NCI-H748 treated with DMSO at 0.1 percent for 48 hours (cell line): ENCODE measurements around the gene FOXP1.

ENCODE experiments used
- DNase-seq: peaks from one replicate; lab custom pipeline; 2025; lab: John Stamatoyannopoulos, UW

FOXP1 gene

DNA sequence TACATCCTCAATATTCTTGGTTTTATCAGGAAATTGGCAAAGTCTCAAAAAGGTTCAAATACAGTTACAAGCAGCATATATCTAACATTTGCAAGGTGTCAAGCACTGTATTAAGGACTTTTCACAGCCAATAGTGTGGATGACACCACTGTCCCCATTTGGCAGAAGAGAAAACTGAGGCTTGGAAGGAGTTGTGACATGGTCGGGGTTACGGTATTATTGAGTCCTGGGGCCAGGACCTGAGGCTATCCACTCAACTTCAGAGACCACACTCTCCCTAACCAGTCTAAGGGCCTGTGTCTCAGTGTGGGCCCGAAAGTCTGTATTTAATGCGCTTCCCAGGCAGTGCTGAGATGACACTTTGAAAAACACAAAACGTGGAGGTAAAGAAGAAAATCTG is 99.1 kb downstream of the FOXP1 start:
- DNase-seq, result no peak

DNA sequence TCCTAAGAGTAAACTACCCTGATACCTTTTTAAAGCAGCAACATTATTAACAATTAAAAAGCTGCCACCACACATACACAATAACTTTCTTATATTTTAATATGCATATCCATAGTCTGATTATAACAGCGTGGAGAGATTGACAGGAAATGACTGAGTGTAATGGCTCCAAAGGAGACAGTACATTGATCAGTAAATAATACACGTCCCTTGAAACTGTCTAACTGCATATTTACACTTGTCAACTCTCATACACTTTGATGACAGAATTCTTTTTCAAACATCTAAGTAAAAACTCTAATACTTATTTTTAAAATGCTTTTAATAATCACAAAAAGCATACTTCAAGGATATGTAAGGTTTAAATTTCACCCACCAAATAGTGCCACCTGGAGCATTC is 99.5 kb downstream of the FOXP1 start:
- DNase-seq, result no peak

DNA sequence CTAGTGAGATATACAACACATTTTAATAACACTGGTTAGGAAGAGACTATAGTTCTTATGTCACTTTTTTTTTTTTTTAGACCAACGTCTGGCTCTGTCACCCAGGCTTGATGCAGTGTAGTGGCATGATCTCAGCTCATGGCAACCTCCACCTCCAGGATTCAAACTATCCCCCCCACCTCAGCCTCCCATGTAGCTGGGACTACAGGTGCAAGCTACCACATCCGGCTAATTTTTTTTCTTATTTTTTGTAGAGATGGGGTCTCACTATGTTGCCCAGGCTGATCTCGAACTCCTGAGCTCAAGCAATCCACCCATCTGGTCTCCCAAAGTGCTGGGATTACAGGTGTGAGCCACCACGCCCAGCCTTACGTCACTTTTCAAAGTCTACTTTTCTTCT is 100.8 kb downstream of the FOXP1 start:
- no peak for DNase-seq

DNA sequence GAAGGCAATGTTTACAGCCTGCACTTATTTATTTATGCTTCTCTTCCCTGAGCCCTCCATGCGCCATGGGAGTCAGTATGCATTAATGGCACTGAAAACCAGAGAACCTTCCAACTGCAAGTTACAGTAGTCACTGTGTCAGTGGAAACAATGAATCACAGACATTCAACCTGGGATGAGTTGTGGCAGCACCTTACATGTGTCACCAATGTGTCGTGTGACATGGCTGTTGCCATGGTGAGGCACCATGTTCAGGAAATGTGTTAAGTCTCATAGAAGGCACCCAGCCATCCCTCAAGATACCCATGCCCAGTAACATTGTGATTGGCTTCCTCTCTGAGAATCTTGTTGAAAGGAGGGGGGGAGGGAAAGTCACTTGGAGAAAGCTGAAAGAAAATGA is 105.0 kb downstream of the FOXP1 start:
- DNase-seq, result no peak

DNA sequence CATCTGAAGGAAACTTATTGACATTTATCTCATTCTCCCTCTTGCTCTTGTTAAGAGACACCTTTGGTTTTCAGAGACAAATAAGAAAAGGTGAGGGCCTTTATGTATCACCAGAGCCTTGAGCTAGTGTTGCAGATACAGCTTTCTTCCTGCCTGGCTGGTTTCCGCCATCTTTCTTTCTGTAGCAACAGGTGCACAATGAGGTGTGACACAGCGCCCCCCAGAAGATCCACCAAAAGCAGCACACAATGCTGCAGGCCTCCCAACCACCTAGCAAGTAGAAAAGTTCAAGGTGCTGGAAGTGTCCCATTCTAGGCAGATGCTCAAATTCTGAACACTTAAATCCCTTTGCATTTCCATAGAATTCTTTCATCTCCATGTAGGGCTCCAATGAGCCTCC is 106.6 kb downstream of the FOXP1 start:
- no peak for DNase-seq

DNA sequence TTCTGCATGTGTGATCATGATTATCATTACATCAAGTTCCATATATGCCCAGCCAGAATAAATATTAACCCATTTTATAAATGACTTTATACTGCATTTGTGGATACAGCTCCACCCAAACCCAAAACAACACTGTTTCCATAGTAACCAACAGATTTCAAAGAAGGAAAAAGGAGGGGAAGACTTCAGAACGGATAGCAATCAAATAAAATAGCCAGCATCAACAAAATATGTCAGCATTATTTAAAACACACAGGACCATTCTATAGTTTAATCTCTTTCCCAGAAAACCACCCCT is 114.4 kb downstream of the FOXP1 start:
- no peak for DNase-seq

DNA sequence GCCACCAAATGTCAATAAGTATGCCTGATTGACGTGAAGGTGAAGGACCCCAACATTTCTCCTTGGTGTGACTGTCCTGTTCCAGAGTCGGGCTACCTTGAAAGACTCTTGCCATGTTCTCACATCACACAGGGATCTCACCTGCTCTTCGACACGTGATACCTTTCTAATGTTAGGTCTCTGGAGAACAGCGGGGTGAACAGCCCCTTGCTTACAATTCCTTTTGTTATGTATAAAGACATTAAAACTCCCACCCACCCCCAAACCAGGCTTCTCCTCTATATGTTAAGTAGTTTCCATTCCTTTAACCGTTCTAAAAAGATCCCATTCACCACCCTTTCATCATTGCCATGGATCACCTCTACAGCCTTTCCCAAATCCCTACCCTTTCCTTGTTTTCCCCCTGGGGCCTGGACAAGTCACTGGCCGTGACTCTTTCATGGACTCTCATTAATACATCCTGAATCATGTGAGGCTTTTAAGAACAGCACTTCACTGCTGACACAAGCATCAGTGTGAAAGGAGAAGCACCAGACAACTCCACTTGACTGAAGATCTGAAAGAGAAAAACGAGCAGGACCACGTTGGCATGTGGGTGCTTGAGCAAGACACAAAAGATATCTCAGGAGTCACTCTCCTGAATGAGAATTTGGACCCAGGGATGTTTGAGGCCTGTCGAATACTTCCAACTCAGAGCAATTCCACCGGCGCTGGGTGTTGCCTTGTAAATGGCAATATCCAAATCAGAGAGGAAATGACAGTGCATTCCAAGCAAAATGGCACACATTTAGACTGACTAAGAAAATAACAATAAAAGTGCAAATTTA is 115.0 kb downstream of the FOXP1 start:
- no peak for DNase-seq

GRCh38 chr3:71466483-71466882 is 117.0 kb downstream of the FOXP1 start:
- no peak for DNase-seq

DNA sequence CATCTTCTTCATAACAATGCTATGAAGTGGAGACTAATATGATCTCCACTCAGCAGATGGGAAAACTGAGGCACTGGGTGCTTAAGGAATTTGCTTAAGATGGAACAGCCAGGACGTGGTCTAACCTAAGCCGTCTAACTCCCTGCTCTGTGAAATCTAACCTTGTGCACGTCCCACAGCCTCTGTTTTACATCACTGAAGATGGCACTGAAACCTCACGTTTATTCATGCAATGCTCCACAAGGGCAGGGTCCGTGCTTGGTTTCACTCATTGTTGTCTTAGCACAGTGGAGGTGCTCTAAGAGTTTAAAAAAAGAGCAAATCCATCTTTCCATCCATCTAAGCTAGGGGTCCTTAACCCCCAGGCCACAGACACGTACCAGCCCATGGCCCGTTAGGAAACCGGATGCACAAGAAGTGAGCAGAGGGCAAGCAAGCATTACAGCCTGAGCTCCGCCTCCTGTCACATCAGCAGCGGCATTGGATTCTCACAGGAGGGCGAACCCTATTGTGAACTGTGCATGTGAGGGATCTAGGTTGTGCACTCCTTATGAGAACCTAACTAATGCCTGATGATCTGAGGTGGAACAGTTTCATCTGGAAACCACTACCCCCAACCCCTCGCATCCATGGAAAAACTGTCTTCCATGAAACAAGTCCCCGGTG is 118.0 kb downstream of the FOXP1 start:
- DNase-seq, result no peak

DNA sequence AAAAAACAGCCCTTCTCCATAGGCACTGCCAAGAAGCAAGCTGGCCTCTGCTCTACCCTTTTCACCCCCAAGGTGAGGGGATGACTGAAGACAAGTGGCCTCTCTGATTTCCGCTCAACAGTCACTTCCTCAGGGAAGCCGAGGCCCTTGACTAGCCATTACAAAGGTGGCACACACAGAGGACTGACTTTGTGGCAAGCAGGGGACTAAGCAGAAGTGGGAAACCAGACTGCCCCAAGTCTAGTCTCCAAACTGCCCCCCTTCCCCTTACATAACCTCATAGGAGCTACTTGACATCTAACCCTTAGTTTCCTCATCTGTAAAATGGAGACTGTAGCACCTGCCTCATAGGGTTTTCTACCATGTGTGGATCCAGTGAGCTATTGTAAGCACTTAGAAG is 118.9 kb downstream of the FOXP1 start:
- DNase-seq, result no peak

DNA sequence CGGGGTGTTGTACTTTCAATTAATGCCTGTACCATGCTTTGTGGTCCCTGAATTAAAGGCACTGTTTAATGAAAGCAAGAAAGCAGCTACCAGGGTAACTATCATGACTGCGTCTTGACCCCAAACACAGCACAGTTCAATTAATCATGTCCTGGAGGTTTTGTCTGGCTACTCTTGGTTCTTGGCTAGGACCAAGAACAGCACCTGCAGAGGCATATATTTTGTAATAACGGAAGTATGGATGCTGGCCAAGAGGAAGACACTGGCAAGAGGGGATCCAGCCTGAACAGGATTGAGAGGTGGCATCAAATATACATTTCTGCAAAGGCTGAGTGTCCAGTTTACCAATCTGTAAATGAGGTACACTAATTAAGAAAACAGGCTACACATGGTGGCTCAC is 119.9 kb downstream of the FOXP1 start:
- no peak for DNase-seq

- DNase-seq, result no peak
Observed at GRCh38 chr3:71462586-71462985, 120.9 kb downstream of the FOXP1 start.

DNA sequence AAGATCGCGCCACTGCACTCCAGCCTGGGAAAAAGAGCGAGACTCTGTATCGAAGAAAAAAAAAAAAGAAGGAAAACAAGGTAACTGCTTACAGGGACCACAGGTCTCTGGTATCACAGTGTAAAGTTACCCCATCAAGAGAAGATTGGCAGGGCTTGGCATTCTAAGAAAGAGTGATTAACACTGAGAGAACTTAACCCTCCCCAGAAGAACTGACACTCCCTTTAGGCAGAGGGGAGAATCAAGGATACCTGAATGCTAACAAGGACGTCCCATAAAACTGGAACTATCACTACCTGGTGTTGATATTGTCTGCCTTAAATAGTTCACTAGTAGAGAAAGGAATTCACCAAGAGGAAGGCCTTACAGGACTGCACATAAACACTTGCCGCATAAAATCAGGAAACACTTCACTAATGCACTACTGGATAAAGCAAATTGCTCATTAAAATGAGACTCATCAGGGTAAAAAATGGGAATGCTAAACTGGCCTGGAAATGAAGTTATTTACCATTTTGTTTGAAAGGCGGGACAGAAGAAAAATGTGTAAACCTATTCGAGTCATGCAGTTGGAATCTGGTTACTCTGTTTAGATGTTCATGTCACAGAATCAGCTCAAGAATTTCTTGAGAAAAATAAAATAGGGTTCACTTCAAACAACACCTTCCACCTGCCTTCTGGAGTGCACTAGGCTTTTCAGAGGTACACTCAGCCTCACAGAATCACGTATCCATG is 121.6 kb downstream of the FOXP1 start:
- DNase-seq, result no peak

DNA sequence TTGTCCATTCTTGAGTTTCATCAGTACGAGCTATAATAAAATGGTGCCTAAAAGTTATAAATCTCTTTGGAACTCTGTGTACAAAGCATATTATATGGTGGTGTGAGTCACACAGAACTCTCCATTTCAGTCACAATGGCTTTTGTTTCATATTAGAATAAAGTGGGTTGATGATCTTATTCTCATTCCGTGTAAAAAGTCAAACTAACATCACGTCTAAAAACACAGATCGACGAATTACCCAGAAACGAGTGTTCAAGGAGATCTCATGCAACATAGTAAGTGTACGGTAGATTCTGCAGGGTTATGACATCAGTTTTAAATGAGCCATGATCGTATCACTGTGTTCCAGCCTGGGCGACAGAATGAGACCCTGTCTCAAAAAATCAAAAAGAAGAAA is 122.4 kb downstream of the FOXP1 start:
- DNase-seq, result no peak

- no peak for DNase-seq
Observed at GRCh38 chr3:71458895-71459294, 124.6 kb downstream of the FOXP1 start.

GRCh38 chr3:71456826-71457225 is 126.7 kb downstream of the FOXP1 start:
- no peak for DNase-seq

GRCh38 chr3:71456156-71456555 is 127.4 kb downstream of the FOXP1 start:
- DNase-seq, result no peak

DNA sequence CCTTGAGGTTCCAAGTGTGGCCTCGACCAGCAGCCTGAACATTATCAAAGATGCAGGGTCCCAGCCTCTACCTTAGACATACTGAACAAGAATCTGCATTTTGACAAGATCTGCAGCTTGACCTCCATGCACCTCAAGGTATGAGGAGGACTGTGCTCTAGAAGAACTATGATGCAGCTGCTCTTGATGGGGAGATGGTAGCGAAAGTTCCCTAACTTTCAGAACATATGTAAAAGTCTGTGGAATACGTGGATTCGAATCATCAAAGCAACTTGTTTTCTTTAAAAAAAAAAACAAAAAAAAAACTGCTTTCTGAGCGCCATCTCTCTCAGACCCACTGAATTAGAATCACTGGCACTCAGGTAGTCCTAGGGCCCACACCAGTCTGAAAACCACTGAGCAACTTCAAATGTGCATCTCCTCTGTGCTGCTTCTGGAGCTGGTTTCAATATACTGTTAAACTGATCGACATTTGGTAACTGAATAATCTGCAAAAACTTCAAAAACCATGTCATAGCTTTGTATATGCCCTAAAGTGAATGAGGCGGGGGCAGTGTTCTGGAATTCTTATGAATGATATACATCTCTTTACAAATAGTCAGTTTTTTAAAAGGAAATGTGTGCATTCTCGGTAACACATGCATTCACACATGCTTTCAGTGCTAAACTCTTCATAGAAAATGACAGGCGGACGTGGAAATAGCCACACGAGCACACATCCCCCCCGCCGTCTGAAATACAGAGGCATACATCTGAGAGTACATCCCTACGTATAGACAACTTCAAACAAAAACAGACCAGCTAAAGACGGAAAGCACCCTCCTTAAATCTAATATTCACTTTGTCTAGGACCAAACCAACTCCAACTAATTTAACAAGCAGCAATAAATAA is 128.8 kb downstream of the FOXP1 start:
- DNase-seq, result no peak

GRCh38 chr3:71453822-71454511 is 129.6 kb downstream of the FOXP1 start:
- DNase-seq, result no peak

GRCh38 chr3:71453319-71453718 is 130.2 kb downstream of the FOXP1 start:
- DNase-seq, result no peak

DNA sequence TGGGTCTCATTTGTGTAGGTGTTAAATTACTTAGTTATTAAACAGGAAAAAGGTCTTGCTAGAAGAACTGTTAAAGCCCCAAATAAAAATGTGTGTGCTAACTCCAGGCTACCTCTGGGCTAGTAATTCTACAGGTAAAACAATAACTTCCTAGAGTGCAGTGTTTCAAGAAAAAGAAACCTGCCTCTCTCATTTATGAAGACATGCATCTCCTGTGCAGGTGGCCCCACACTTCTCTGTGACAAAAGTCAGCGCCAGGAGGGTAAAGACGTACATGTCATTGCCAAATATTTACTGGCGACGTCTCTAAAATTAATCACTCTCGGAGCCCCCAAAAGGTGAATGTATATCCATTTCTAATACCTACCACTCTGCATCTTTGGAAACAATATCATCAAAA is 131.7 kb downstream of the FOXP1 start:
- DNase-seq, result no peak

DNA sequence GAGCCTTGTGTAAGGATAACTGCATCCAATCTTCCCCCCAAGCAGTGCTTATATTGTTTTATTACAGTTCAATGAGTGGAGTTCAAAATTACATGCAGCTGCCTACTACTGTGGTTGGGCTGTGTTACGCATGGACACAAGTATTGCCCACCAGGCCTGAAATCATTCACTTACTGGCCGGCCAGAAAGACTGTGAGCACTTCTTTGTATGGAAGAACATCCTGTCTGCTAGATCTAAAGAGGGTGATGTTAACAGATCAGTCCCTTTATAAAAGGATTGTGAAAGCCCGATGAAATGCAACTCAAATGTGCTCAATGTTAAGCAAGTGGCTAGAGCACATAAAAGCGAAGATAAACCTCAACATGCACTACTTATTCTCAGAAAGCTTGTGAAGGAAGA is 132.5 kb downstream of the FOXP1 start:
- DNase-seq, result no peak
